Muscle of arm (tissue), 12 donors: ENCODE measurements around the gene SNTG2. TPM values are rescaled to one million over a fixed set of nuclear protein-coding genes. Genes with fewer than 3 reads are reported as not detected.

ENCODE experiments used
- DNase-seq: peaks from one replicate; pipeline ENCODE4 v3.0.0-alpha.2; 2013
- polyA plus RNA-seq, 12 donors: library from polyadenylated mRNA; unstranded; fragments of 120-200 nt; gene quantifications; one replicate each; pipeline ENCODE4 v1.2.1, GENCODE V29; 2013; ENCODE audit not compliant: insufficient read length in 12 of 12

The SNTG2 gene
- polyA plus RNA-seq, 12 donors: 0.13 to 0.70 (median 0.31) TPM; not detected in 3

DNA sequence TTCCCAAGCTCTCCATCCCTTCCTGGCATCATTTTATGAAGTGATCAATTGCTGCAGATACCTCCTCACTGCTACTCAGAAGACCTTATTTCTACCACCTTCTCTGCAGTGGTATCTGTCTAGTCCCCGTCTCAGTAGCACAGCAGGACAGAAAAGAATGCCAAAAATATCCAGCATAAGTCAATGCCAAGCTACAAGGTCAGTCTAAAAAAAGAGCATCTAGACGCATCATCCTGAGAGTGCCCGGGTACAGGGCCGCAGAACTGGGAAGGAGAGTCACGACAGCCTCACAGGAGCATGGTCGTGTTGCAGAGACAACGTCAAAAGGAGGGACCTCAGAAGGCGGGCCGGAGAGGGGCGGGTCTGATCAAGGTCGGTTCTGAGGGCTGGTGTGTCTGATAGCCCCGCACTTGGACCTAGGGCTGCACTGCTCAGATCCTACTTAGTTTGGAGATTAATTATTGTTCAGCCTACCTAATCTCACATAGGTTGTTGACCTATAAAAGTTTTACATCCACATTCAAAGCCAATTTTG lies 24.3 kb upstream of the SNTG2 start:
- DNase-seq: no peak

DNA sequence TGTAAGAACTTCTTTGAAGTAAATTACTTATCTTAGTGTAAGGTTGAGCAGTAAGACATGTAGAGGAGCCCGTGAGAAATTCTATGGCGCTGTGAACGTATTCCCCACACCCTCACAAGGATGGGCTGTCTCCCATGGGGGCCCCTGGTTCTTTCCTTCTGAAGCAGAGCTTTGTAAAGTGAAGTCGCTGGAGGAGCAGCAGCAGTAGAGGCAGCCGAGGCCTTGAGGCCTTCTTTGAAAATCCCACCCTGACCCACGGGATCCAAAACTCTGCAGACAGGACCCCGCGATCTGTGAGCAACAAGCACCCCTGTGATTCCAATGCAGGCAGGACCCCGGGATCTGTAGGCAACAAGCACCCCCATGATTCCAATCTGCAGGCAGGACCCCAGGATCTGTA lies 23.8 kb upstream of the SNTG2 start:
- DNase-seq: no peak

DNA sequence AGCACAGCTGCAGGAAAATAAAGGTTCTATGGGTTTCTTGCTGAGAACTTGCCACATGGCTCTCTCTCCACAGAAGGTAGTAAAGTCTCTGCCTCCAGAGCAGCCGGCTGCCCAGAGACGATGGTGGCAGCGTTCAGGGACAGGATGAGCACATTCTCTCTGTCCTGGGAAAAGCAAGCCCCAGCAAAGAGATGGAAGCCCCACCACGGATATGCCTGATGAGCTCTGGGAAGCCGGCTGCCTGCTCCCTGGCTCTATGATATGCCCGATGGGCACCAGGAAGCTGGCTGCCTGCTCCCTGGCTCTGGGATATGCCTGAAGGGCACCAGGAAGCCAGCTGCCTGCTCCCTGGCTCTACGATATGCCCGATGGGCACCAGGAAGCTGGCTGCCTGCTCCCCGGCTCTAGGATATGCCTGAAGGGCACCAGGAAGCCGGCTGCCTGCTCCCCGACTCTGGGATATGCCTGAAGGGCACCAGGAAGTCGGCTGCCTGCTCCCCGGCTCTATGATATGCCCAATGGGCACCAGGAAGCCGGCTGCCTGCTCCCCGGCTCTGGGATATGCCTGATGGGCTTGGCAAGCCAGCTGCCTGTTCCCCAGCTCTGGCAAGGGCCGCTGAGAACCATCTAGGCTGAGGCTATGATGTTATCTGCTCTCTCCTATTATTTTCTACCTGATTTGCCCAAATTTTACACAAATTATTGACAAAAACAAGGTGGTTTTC lies 21.5 kb upstream of the SNTG2 start:
- DNase-seq: no peak

DNA sequence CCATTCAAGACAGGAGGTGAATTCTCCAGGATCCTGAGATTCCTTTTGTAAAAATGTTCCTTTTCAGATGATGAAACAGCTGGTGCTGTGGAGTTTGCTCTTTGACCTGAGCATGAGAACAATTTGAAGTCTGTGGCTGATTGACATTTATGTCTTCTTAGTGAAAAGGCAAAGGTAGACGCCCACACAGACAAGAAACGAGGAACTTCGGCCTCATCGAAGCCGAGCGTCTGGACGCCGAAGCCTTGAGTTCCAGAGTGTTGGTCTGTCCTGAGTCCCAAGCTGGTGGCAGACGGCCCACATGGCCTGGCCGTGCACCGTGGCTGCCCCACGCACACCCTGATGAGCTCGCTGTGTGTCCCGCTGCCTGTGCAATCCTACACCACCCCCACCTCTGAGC lies 20.7 kb upstream of the SNTG2 start:
- DNase-seq: no peak

DNA sequence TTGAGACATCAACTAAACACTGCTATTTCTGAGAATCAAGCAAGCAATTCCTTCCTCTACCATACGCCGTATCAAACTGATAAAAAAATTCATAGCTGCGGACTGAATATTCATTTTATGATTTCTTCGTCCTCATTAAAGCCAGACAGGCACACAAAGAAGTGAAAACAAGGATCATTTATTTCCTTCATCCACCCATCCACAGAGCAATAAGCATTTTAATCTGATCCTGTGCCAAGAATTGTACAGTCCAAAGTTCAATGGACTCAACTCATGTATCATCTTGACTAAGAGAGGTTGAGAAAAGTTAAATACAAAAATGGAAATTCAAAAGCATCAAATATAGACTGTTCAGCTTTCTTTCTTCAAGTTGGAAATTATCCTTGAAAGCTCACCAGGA lies 19.7 kb upstream of the SNTG2 start:
- DNase-seq: no peak

DNA sequence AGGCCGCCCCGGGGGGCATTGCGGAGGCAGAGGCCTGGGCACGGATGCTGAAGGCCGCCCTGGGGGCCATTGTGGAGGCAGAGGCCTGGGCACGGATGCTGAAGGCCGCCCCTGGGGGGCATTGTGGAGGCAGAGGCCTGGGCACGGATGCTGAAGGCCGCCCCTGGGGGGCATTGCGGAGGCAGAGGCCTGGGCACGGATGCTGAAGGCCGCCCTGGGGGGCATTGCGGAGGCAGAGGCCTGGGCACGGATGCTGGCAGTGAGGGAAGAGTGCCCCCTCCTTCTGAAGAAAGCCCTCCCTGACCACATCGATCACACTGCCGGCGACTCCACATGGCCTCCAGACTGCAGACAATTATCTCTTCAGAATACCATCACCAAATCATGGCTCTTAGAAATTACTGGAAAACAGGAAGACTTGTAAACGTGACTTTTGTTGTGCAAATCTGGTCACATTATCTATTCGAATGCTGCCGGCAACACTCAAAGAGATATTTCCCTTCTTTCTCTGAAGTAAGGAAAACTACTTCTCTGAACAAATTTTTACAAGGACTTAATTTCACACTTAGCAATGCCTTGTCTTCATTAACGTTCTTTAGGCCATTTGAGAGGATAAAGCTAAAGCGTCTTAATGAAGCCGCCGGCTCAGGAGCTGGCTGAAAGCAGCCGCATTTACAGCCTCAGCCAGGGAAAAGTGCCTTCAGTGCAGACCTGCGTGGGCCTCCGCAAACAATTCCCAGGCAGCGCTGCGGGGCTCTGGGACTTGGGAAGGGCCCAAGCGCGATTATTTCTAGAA lies 18.1 kb upstream of the SNTG2 start:
- no peak for DNase-seq

DNA sequence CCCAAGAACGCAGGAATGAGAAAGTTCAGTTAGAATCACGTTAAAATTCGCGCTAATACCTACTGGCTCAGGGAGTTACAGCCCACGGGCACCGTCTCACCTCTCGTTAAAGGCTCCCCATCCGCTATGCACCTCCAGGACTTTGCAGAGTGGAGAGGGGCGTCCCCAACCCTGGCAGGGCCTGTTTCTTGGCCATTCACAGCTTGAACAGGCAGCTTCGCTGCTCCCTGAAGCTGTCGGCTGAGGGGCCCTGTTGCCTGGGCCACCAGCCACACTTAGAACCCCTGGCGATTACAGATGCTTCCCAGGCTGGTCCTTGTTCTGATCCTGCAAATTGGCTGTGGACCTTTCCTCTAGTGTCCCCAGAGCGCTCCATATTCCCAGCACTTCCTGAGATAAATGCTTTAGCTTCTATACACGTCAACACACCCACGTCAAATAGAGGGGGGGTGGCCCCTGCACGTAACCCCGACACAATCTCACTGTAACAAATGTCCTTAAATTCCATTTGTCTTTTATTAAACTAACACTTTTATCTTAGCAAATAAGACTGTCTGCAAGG lies 16.8 kb upstream of the SNTG2 start:
- DNase-seq: no peak

DNA sequence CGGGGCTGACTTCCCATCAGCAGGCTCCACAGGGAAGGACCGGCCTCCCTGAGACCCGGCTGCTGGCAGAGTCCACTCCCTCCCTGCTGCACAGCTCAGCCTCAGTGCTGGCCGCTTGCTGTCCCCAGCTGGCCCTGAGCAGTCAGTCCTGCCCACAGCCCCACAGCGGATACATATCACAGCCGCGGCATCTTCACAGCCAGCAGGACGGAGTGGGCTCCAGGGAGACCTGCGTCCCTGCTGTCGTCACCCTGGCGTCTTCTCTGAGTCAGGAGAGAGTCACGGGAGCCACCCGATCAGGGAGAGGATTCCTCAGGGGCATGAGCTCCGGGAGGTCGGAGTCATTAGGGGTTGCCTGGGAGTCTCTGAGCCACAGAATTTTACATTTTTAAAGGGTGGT lies 13.1 kb upstream of the SNTG2 start:
- DNase-seq: no peak

DNA sequence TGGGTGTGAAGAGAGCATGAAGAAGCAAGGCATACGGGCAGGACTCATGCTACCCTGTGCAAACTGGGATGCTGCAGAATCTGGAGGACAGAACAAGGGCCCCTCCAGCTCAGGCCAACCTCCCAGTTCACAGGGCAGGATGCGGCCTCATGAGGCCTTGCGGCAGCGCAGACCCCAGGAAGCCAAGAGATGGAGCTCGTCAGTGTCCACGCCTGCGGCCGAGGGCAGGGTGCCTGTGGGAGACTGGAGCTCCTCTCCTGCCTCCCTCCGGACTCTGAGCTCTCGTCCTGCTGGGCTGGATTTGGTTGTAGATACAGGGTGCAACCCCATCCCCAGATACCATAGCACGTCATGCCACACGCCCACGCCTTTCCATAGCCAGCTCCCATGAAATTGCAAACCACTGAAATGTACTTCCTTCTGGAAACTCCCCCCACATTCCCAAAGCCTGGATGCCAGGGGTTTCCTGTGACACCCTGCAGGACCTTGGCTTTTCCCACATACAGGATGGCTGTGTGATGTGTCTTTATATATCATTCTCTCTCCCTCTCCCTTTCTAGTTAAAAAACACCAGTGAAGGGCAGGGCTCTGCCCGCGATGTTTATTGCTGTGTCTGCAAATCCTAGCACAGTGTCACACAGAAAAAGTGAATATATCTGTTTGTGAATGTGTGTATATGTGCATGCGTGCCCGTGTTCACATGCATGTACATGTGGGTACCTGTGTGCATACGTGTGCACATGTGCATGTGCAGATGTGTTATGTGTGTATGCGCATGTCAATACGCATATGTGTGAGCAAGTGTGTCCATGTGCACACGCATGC lies 12.3 kb upstream of the SNTG2 start:
- DNase-seq: no peak

DNA sequence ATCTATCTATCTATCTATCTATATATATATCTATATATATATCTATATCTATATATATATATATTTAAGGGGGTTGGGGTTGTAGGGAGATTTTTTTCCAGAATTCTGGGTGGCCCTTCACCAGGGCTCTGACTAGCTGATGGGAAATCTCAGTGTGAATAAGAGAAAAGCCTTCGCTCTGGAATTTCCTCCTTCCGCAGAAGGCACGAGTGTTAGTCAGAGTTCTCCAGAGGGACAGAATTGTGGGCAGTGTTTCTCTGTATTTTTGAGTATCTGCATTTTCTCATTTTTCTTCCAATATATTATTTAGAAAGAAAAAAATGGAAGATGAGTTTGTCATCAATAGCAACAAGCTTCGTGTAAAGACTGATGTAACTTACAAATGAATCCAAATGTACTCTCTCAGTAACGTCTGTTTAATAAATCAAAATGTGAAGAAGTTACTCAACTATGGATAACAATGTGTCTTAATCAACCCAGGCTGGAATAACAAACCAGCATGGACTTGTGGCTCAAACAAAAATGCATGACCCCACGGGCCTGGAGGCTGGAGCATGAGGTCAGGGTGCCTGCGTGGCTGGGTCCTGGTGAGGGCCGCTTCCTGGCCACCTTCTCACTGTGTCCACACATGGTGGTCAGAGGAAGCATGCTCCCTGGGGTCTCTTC lies 10.6 kb upstream of the SNTG2 start:
- DNase-seq: no peak

DNA sequence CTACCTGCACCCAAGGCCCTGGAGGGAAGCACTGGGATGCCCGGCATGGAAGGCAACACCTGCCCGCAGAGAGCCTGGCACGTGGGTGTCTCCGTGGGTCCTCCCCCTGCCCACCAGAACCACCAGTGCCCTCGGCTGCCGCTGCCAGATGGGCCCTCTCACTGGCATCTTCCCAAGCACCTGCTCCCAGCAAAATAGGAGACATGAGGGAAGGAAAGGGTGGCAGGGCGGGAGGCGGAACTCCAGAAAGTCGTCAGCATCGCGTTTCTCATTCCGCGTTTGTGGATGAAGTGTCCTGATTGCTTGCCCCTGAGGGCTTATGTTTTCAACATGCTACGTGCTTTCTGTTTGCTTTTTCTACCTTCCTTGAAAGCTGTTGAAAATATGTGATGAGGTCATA lies 8.8 kb upstream of the SNTG2 start:
- no peak for DNase-seq

DNA sequence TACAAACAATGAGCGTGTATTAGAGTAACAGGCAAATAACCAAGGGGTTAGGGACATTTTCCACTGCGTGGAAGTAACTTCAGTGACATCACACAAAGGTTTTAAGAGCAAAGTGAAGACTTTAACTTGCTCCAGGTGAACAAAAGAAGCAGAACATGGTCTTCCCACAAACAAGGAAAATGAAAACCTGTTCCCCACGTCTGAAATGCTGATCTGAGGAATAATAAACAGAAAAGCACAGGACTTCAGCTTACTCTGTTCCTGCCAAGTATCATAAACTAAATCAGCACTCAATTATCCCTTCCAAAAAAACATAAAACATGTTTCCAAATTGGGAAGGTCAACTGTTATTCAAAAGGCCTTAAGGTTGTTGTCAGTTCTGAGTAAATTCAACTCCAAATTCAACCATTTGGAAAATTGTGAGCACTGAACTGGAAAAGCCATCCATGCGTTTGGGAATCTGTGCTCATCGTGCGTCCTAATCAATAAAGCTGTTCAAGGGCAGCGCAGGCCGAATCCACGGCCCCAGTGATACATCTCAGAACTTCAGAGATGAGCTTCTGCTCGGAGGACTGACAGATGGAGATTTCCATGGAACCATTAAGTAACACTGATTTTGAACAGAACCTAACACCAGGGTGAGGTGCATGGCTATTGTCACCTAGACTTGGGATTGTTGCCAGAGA lies 7.7 kb upstream of the SNTG2 start:
- no peak for DNase-seq

DNA sequence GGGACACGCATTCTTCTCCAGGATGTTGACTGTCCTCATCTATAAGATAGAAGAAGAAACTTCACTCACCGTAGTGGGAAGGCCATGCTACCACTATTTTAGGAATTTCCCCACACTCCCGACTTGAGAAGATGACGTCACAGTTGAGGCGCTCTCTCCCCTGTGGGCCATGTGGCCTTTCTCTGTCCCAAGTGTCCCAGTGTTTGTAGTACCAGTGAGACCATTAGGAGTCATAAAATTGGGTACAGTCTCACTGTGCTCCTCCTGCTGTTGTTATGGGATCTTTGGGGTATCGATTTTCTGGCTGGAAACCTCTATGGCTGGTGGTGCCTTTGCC lies 7.2 kb upstream of the SNTG2 start:
- no peak for DNase-seq

DNA sequence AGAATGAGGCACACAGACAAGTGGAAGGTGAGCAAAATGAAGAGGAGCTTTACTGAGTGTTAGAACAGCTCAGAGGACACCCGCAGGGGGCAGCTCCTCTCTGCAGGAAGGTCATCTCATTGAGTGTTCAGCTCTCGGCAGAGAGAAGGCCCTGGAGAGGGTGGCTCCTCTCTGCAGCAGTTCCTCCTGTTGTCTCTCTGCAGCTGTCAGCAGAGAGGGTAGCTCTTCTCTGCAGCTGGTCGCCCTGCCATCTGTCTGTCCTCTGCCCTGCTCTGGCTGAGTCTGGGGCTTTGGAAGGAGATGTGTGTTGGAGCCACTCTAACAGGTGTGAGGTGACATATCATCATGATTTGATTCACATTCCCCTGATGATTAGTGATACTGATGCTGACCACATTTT lies 6.8 kb upstream of the SNTG2 start:
- DNase-seq: no peak

DNA sequence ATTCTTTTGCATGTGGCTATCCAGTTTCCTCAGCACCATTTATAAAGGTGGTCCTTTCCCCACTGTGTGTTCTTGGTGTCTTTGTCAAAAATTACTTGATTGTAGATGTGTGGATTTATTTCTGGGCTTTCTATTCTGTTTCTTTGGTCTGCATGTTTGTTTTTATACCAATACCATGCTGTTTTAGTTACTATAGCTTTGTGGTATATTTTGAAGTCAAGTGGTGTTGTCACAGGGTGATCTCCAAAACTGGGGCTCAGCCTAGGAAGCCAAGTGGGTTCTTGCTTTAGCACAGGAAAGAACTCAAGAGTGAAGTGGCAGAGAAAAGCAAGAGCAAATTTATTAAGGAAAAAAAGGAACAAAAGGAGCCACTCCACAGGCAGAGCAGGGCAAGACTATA lies 6.0 kb upstream of the SNTG2 start:
- DNase-seq: no peak

DNA sequence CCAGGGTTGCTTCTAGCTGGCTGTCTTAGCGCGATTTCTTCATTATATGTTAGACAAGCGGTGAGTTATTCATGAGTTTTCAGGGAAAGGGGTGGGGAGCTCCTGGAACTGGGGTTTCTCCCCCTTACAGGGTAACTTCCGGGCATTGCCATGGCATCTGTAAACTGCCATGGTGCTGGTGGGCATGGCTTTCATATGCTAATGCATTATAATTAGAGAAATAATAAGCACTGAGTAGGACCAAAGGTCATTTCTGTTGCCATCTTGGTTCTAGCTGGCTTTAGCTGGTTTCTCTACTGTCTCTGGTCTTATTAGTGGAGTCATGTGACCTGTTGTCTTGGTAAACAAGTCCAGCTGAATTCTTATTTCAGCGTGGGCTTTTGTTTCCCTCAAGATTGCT lies 5.5 kb upstream of the SNTG2 start:
- DNase-seq: no peak

DNA sequence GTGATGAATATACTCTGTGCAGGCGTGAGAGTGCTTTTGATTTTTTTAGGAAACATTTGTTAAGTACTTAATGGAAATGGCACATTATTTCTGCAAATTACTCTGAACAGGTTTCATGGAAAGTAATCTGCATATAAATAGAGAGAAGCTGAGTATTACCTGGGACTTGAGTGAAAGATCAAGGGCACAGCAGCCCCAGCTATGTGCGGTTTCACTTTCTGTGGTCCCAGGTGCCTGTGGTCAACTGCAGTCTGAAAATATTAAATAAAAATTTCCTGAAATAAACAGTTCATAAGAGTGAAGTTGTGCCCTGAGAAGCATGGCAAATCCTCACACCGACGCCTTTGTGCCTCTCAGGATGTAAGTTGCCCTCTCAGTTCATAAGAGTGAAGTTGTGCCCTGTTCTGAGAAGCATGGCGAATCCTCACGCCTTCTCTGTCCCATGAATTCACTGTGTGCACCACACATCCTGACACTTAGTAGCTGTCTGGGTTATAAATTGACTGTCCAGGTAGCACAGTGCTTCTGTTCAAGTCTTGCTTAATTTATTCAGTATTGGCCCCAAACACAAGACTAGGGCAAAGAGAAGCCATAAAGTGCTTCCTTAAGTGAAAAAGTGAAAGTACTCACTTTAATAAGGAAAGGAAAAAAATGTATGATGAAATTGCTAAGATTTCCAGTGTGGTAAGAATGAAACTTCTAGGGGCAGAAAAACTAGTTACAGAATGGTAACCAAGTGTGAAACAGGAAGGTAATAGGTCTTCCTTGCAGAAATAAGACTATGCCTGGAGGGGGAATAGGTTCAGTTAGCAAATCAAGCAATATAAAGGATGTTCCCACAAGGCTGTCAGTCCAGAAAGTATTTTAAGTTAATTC lies 4.3 kb upstream of the SNTG2 start:
- DNase-seq: no peak

DNA sequence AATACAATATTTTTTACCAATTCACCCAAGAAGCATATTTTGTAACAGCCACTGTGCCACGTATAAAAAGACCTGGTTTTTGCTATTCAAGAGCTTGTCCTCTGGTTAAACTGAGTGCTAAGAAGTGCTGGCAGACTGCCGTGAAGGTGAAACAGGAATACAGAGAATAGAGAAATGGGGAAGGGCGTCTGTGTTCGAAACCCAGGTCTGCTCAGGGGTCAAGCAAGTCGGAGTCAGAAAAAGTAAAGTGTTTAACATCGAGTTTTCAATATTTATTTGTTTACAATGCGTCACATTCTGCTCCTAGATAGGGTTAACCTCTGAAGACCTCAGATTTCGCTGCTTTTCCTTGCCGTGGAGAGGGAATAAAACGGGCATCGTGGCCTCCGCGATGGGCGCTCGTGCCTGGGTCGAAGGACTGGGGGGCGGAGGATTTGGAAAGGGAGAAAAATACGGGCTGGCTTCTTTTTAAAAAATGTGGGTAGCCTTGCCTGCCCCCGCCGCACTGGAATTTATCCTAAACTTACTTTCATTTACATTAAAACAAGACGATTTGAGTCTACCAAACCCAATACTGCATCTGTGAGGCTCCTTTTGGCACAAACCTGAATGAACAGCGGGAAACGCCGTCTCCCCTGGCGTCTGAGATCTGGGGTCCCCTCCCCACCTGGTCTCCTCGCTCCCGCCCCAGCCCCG lies 1.1 kb upstream of the SNTG2 start:
- DNase-seq: no peak
